Measurements from ENCODE around the gene SPATC1L. TPM values are rescaled to one million over a fixed set of nuclear protein-coding genes. Genes with fewer than 3 reads are reported as not detected.

SPATC1L gene
- total and polyA plus RNA-seq, 2 of the 8 experiments (the other 6 are each of a cell fraction or from before 2014, with no cell fraction given): 24.9 to 50.0 TPM

- H3K79me1 ChIP-seq (ENCODE audit: low read depth, low read length): no peaks in the 10 kb centered on the region
Observed at GRCh38 chr21:46207006-46207919, 23.0 kb upstream of the SPATC1L start.

More at GRCh38 chr21:46207006-46207919, 23.0 kb upstream of the SPATC1L start:
- peaks cover 10 to 38% (median 27%) of the 10 kb centered on the region in 4 experiments; a peak in 7 of 8 replicates for H3K36me3 ChIP-seq (ENCODE audit: control insufficient read depth in 2 of 4, insufficient read depth in 4 of 4, low read length in 3 of 4)
- H3K79me2 ChIP-seq (ENCODE audit: control insufficient read depth in 1 of 2, insufficient read depth in 2 of 2, low read length in 2 of 2): no peaks in the 10 kb centered on the region
- no peaks in the 10 kb centered on the region for H3K23me2 ChIP-seq (ENCODE audit: low read depth, low read length)
- TF ChIP-seq TEAD4 (IDR thresholded peaks at IDR 0.05; ENCODE audit: low read depth, low read length): no peak
- TF ChIP-seq FOSL1 (IDR thresholded peaks at IDR 0.05; ENCODE audit: insufficient read depth, low read depth, low read length): no peak
- no peak for TF ChIP-seq SAP30 (IDR thresholded peaks at IDR 0.05; ENCODE audit: insufficient read depth, insufficient replicate concordance, low read length)
- TF ChIP-seq EP300 (IDR thresholded peaks at IDR 0.05; ENCODE audit: borderline replicate concordance in 1 of 2, low read depth in 2 of 2, low read length in 2 of 2): no peak
- TF ChIP-seq HDAC2 (IDR thresholded peaks at IDR 0.05; ENCODE audit: borderline replicate concordance in 1 of 2, low read depth in 2 of 2, low read length in 2 of 2): no peak
- no peak for TF ChIP-seq POU5F1 (IDR thresholded peaks at IDR 0.05; ENCODE audit: low read depth, low read length)
- H2BK12ac ChIP-seq (ENCODE audit: low read depth, low read length): no peak overlapping the region
- no peaks in the 10 kb centered on the region for H3K9me3 ChIP-seq (ENCODE audit: insufficient read depth in 2 of 2, low read depth in 1 of 2, low read length in 1 of 2)
- POLR2A ChIA-PET (ENCODE audit: partially characterized antibody): no interaction called here
- H2AK5ac ChIP-seq (ENCODE audit: low read depth, low read length): no peak overlapping the region
- H4K8ac ChIP-seq (ENCODE audit: extremely low read depth, insufficient read depth, low read length): no peak overlapping the region
- H4K91ac ChIP-seq (replicated peaks; ENCODE audit: insufficient read length, low read length): no peak overlapping the region
- no peak overlapping the region for H3K27ac ChIP-seq (ENCODE audit: low read depth, low read length)
- WGBS, 2 experiments (ENCODE audit: extremely low coverage in 1 of 2, insufficient coverage in 1 of 2, insufficient read length in 1 of 2, insufficient replicate concordance in 2 of 2, low coverage in 1 of 2, low lambda C conversion rate in 2 of 2, missing lambda C conversion rate in 1 of 2): 91% methylated on average over 21 of the region's 21 CpGs; no CpG with 5 or more reads in 1 of the 2 experiments
- no peak for FAIRE-seq
- no peak overlapping the region for H2BK20ac ChIP-seq (ENCODE audit: low read length)
- H3K18ac ChIP-seq (ENCODE audit: extremely low read depth, low read length): no peak overlapping the region
- H3K27me3 ChIP-seq (replicated peaks in 1 of 4; ENCODE audit: control insufficient read depth in 3 of 4, extremely low read depth in 1 of 4, insufficient read depth in 3 of 4, low read length in 3 of 4): no peaks in the 10 kb centered on the region
- H2BK120ac ChIP-seq (replicated peaks; ENCODE audit: low read depth, low read length): no peak overlapping the region
- H3K23ac ChIP-seq (ENCODE audit: insufficient read length): no peak overlapping the region
- H3K4ac ChIP-seq (replicated peaks; ENCODE audit: insufficient read length, low read depth, low read length): no peak overlapping the region
- H3K56ac ChIP-seq (replicated peaks; ENCODE audit: insufficient read length, low read depth, low read length): no peak overlapping the region
- H3K14ac ChIP-seq (ENCODE audit: insufficient read length): no peak overlapping the region
- no peak overlapping the region for H3K9ac ChIP-seq (replicated peaks in 1 of 4; ENCODE audit: extremely low read depth in 1 of 4, low read depth in 3 of 4, low read length in 3 of 4)
- no peaks in the 10 kb centered on the region for H3K4me1 ChIP-seq (replicated peaks in 1 of 4; ENCODE audit: control insufficient read depth in 3 of 4, insufficient read depth in 4 of 4, low read length in 3 of 4)
- CTCF ChIA-PET (ENCODE audit: partially characterized antibody): interaction anchor here (0.6 to 1.4 kb wide), 7 partner anchors 8 to 303 kb away, joined by 3 to 4 read pairs (median 3); no protein-coding TSS in a partner anchor
- no peak for DNase-seq (ENCODE audit: low read depth in 1 of 2, low spot score in 2 of 2)
- H4K20me1 ChIP-seq (replicated peaks in 1 of 2; ENCODE audit: control insufficient read depth in 1 of 2, insufficient read depth in 2 of 2, low read length in 2 of 2): peaks cover 5 to 18% of the 10 kb centered on the region in 2 experiments
- H2BK5ac ChIP-seq (ENCODE audit: low read depth, low read length): no peak overlapping the region; the same call in 1 of the 2 replicates
- H2AFZ ChIP-seq (ENCODE audit: low read length): no peak overlapping the region
- H2BK15ac ChIP-seq (ENCODE audit: low read length): no peak overlapping the region
- no peak overlapping the region for H4K5ac ChIP-seq (ENCODE audit: insufficient read length, low read depth, low read length)
- H3K4me3 ChIP-seq (ENCODE audit: extremely low read depth in 1 of 4, insufficient read depth in 2 of 4, low read depth in 3 of 4, low read length in 4 of 4): no peak overlapping the region
- H3K4me2 ChIP-seq (ENCODE audit: insufficient read depth in 1 of 2, low read depth in 2 of 2, low read length in 2 of 2): no peak overlapping the region
